KOPT-K1 (cell line): ENCODE data around the gene ABCA2.

Experiments used
- H3K27ac ChIP-seq: fragments of 200-600 bp; sonication (generic); 2 replicates; pipeline ENCODE4 v1.5.1; 2016; ENCODE audit warnings: antibody characterized with exemption, mild to moderate bottlenecking, low read depth, low read length; ENCODE audit not compliant: poor library complexity, severe bottlenecking
- H3K36me3 ChIP-seq: fragments of 200-600 bp; sonication (generic); 2 replicates; pipeline ENCODE4 v1.5.1; 2017; ENCODE audit warnings: antibody characterized with exemption, mild to moderate bottlenecking, low read length, moderate library complexity; ENCODE audit not compliant: insufficient read depth
- H3K9me3 ChIP-seq: fragments of 200-600 bp; sonication (generic); 2 replicates; pipeline ENCODE4 v1.5.1; 2017; ENCODE audit warnings: antibody characterized with exemption, low read length, mild to moderate bottlenecking; ENCODE audit not compliant: insufficient read depth, poor library complexity, severe bottlenecking

ABCA2 gene

GRCh38 chr9:137019891-137020683, 8.0 kb downstream of the ABCA2 start:
- Histone ChIP-seq H3K9me3 (no peaks in the 10 kb centered on the region), H3K36me3 (no peaks in the 10 kb centered on the region), H3K27ac (no peak overlapping the region)

GRCh38 chr9:137018761-137019559, 9.1 kb downstream of the ABCA2 start:
- no peak overlapping the region for H3K27ac ChIP-seq
- no peaks in the 10 kb centered on the region for H3K36me3 ChIP-seq
- no peaks in the 10 kb centered on the region for H3K9me3 ChIP-seq

- no peak overlapping the region for H3K27ac ChIP-seq
- H3K9me3 ChIP-seq, result no peaks in the 10 kb centered on the region
- H3K36me3 ChIP-seq, result no peaks in the 10 kb centered on the region
Observed at GRCh38 chr9:137017791-137018497, 10.1 kb downstream of the ABCA2 start.

GRCh38 chr9:137017071-137017470, 11.0 kb downstream of the ABCA2 start:
- no peak overlapping the region for H3K27ac ChIP-seq
- no peaks in the 10 kb centered on the region for H3K9me3 ChIP-seq
- H3K36me3 ChIP-seq, result no peaks in the 10 kb centered on the region

GRCh38 chr9:137016436-137016835, 11.6 kb downstream of the ABCA2 start:
- Histone ChIP-seq H3K9me3 (no peaks in the 10 kb centered on the region), H3K27ac (no peak overlapping the region), H3K36me3 (no peaks in the 10 kb centered on the region)

GRCh38 chr9:137015976-137016375, 12.1 kb downstream of the ABCA2 start:
- H3K9me3 ChIP-seq, result no peaks in the 10 kb centered on the region
- no peak overlapping the region for H3K27ac ChIP-seq
- H3K36me3 ChIP-seq, result no peaks in the 10 kb centered on the region

GRCh38 chr9:137015540-137015930, 12.5 kb downstream of the ABCA2 start:
- H3K9me3 ChIP-seq, result no peaks in the 10 kb centered on the region
- H3K36me3 ChIP-seq, result no peaks in the 10 kb centered on the region
- H3K27ac ChIP-seq, result no peak overlapping the region

- Histone ChIP-seq H3K36me3 (no peaks in the 10 kb centered on the region), H3K9me3 (no peaks in the 10 kb centered on the region), H3K27ac (no peak overlapping the region)
Observed at GRCh38 chr9:137014776-137015539, 13.1 kb downstream of the ABCA2 start.

- Histone ChIP-seq H3K9me3 (no peaks in the 10 kb centered on the region), H3K36me3 (no peaks in the 10 kb centered on the region), H3K27ac (no peak overlapping the region)
Observed at GRCh38 chr9:137014166-137014565, 13.9 kb downstream of the ABCA2 start.

- Histone ChIP-seq H3K9me3 (no peaks in the 10 kb centered on the region), H3K27ac (no peak overlapping the region), H3K36me3 (no peaks in the 10 kb centered on the region)
Observed at GRCh38 chr9:137013571-137013940, 14.5 kb downstream of the ABCA2 start.

GRCh38 chr9:137012694-137013570, 15.1 kb downstream of the ABCA2 start:
- Histone ChIP-seq H3K9me3 (no peaks in the 10 kb centered on the region), H3K36me3 (no peaks in the 10 kb centered on the region)

GRCh38 chr9:137011907-137012675, 15.9 kb downstream of the ABCA2 start:
- no peaks in the 10 kb centered on the region for H3K36me3 ChIP-seq
- H3K9me3 ChIP-seq, result no peaks in the 10 kb centered on the region
- H3K27ac ChIP-seq, result no peak overlapping the region

More at GRCh38 chr9:137012694-137013570, 15.1 kb downstream of the ABCA2 start:
- H3K27ac ChIP-seq, result no peak overlapping the region

- Histone ChIP-seq H3K36me3 (no peaks in the 10 kb centered on the region), H3K9me3 (no peaks in the 10 kb centered on the region), H3K27ac (no peak overlapping the region)
Observed at GRCh38 chr9:137011156-137011555, 16.9 kb downstream of the ABCA2 start.
